Neural cell (in vitro differentiated cells): ENCODE data around the gene ANKS1B. TPM values are rescaled to one million over a fixed set of nuclear protein-coding genes. Genes with fewer than 3 reads are reported as not detected.

Experiments
- H2AFZ ChIP-seq: fragments of 200-600, 300-800 bp; sonication (generic), shearing (Covaris generic); 2 replicates; pipeline ENCODE4 v1.6.0; 2014; ENCODE audit warnings: low read depth, mild to moderate bottlenecking, antibody characterized with exemption, low read length, moderate library complexity
- H3F3A ChIP-seq: fragments of 200-600 bp; shearing (Covaris generic); 2 replicates; pipeline ENCODE4 v1.6.1; 2016; ENCODE audit warnings: mild to moderate bottlenecking, moderate library complexity, mixed read lengths, antibody characterized with exemption, low read length; ENCODE audit not compliant: insufficient read depth, poor library complexity, severe bottlenecking
- H3K27ac ChIP-seq: fragments of 200-600, 300-800 bp; sonication (generic), shearing (Covaris generic); 2 replicates; pipeline ENCODE4 v1.5.1; 2014; ENCODE audit warnings: mild to moderate bottlenecking, low read length, moderate library complexity
- H3K27me3 ChIP-seq: fragments of 300-800, 200-600 bp; sonication (generic), shearing (Covaris generic); 2 replicates; pipeline ENCODE4 v1.6.0; 2014; ENCODE audit warnings: mild to moderate bottlenecking, low read depth, low read length, moderate library complexity; ENCODE audit not compliant: insufficient read depth
- H3K36me3 ChIP-seq: fragments of 300-800, 200-600 bp; sonication (generic), shearing (Covaris generic); 2 replicates; pipeline ENCODE4 v1.5.1; 2014; ENCODE audit warnings: mild to moderate bottlenecking, antibody characterized with exemption, low read length, moderate library complexity; ENCODE audit not compliant: insufficient read depth
- H3K4me2 ChIP-seq: fragments of 300-800, 200-600 bp; sonication (generic), shearing (Covaris generic); 2 replicates; pipeline ENCODE4 v1.6.0; 2014; ENCODE audit warnings: mild to moderate bottlenecking, low read length
- H3K4me3 ChIP-seq: fragments of 300-800, 200-600 bp; sonication (generic), shearing (Covaris generic); 2 replicates; pipeline ENCODE4 v1.5.1; 2014; ENCODE audit warnings: mild to moderate bottlenecking, low read length, moderate library complexity
- H3K79me2 ChIP-seq: fragments of 200-600 bp; shearing (Covaris generic); replicated peaks from 2 replicates; pipeline ENCODE4 v1.6.0; 2014; ENCODE audit warnings: mild to moderate bottlenecking, low read length, moderate library complexity; ENCODE audit not compliant: insufficient read depth
- H3K9ac ChIP-seq: fragments of 300-800, 200-600 bp; sonication (generic), shearing (Covaris generic); 2 replicates; pipeline ENCODE4 v1.6.1; 2016; ENCODE audit warnings: mild to moderate bottlenecking, low read length, mixed read lengths
- H3K9me2 ChIP-seq: fragments of 200-600 bp; shearing (Covaris generic); 2 replicates; pipeline ENCODE4 v1.6.1; 2016; ENCODE audit warnings: mild to moderate bottlenecking, low read length, mixed read lengths; ENCODE audit not compliant: insufficient read depth
- H3K9me3 ChIP-seq: fragments of 200-600, 300-800 bp; sonication (generic), shearing (Covaris generic); 2 replicates; pipeline ENCODE4 v1.6.1; 2016; ENCODE audit warnings: mild to moderate bottlenecking, mixed run types, low read length, moderate library complexity, mixed read lengths
- H4K20me1 ChIP-seq: fragments of 200-600 bp; shearing (Covaris generic); 2 replicates; pipeline ENCODE4 v1.6.1; 2016; ENCODE audit warnings: mild to moderate bottlenecking, mixed run types; ENCODE audit not compliant: insufficient read depth
- CTCF ChIP-seq: fragments of 450-650 bp; IDR thresholded peaks from 2 replicates; pipeline ENCODE4 v1.5.1; 2014; ENCODE audit warnings: antibody characterized with exemption, mild to moderate bottlenecking, moderate library complexity; ENCODE audit not compliant: poor library complexity, severe bottlenecking
- EP300 ChIP-seq: fragments of 450-650 bp; conservative IDR thresholded peaks from 2 replicates; pipeline ENCODE4 v1.6.1; 2014; ENCODE audit warnings: antibody characterized with exemption, mild to moderate bottlenecking, moderate library complexity; ENCODE audit not compliant: poor library complexity, severe bottlenecking
- EZH2 ChIP-seq: fragments of 200-600, 300-800 bp; shearing (Covaris generic), sonication (generic); IDR thresholded peaks from 2 replicates; pipeline ENCODE4 v1.6.1; 2014; ENCODE audit warnings: antibody characterized with exemption, low read length, borderline replicate concordance, mild to moderate bottlenecking; ENCODE audit not compliant: insufficient read depth, poor library complexity, severe bottlenecking
- MXI1 ChIP-seq: fragments of 450-650 bp; conservative IDR thresholded peaks from 2 replicates; pipeline ENCODE4 v1.6.1; 2014; ENCODE audit warnings: antibody characterized with exemption, mild to moderate bottlenecking; ENCODE audit not compliant: poor library complexity, severe bottlenecking
- POLR2AphosphoS5 ChIP-seq: IDR thresholded peaks from 2 replicates; pipeline ENCODE4 v1.6.1; 2012
- RAD21 ChIP-seq: fragments of 450-650 bp; conservative IDR thresholded peaks from 2 replicates; pipeline ENCODE4 v1.6.1; 2014; ENCODE audit warnings: antibody characterized with exemption, mild to moderate bottlenecking, moderate library complexity
- SMC3 ChIP-seq: fragments of 450-650 bp; conservative IDR thresholded peaks from 2 replicates; pipeline ENCODE4 v1.6.1; 2014; ENCODE audit warnings: antibody characterized with exemption, mild to moderate bottlenecking, moderate library complexity; ENCODE audit not compliant: poor library complexity
- TAF1 ChIP-seq: IDR thresholded peaks from 2 replicates; pipeline ENCODE4 v1.6.1; 2012; ENCODE audit warnings: low read depth
- polyA plus RNA-seq: library from polyadenylated mRNA; depleted of rRNA; stranded (reverse); fragments of >200 nt; gene quantifications from 2 replicates; pipeline ENCODE4 v1.2.3, GENCODE V29; 2014
- TF ChIP-seq, protein P1 (sequence below): IDR thresholded peaks from 2 replicates; pipeline ENCODE4 v1.6.1; 2012; ENCODE audit warnings: borderline replicate concordance

The ANKS1B gene
- polyA plus RNA-seq, 1 donor from 2014 or later, result 65.6 TPM

DNA sequence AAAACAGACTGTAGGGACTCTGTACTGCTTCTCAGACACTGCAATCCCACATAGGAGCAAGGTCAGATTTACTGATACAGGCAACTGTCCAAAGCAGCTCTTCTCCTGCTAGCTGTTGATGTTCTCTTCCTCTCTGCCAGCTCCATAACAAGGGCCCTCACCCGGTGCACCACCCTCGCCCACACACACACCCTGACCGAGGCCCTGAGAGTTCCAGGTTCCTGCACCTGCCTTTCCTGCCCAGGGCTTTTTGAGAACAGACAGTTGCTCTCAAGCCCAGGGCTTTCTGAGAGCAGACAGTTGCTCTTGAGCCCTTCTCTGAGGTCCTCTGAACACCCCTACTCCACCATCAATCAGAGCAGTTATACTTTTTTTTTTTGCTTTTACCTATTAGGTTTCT is 571.0 kb downstream of the ANKS1B start:
- H3F3A ChIP-seq, result no peaks in the 10 kb centered on the region
- no peaks in the 10 kb centered on the region for H3K9me3 ChIP-seq
- no peak overlapping the region for H2AFZ ChIP-seq
- no peaks in the 10 kb centered on the region for H3K36me3 ChIP-seq
- no peaks in the 10 kb centered on the region for H3K79me2 ChIP-seq
- no peaks in the 10 kb centered on the region for H3K27me3 ChIP-seq
- H3K27ac ChIP-seq, result no peak overlapping the region
- no peaks in the 10 kb centered on the region for H4K20me1 ChIP-seq
- no peak overlapping the region for H3K4me2 ChIP-seq
- no peak for TF ChIP-seq RAD21
- TF ChIP-seq POLR2AphosphoS5, result no peak
- no peak for TF ChIP-seq MXI1
- TF ChIP-seq SMC3, result no peak
- TF ChIP-seq, protein P1, sequence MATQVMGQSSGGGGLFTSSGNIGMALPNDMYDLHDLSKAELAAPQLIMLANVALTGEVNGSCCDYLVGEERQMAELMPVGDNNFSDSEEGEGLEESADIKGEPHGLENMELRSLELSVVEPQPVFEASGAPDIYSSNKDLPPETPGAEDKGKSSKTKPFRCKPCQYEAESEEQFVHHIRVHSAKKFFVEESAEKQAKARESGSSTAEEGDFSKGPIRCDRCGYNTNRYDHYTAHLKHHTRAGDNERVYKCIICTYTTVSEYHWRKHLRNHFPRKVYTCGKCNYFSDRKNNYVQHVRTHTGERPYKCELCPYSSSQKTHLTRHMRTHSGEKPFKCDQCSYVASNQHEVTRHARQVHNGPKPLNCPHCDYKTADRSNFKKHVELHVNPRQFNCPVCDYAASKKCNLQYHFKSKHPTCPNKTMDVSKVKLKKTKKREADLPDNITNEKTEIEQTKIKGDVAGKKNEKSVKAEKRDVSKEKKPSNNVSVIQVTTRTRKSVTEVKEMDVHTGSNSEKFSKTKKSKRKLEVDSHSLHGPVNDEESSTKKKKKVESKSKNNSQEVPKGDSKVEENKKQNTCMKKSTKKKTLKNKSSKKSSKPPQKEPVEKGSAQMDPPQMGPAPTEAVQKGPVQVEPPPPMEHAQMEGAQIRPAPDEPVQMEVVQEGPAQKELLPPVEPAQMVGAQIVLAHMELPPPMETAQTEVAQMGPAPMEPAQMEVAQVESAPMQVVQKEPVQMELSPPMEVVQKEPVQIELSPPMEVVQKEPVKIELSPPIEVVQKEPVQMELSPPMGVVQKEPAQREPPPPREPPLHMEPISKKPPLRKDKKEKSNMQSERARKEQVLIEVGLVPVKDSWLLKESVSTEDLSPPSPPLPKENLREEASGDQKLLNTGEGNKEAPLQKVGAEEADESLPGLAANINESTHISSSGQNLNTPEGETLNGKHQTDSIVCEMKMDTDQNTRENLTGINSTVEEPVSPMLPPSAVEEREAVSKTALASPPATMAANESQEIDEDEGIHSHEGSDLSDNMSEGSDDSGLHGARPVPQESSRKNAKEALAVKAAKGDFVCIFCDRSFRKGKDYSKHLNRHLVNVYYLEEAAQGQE, result no peak
- no peak for TF ChIP-seq EZH2
- no peak for TF ChIP-seq TAF1
- no peak for TF ChIP-seq CTCF
- no peak for TF ChIP-seq EP300
- H3K4me3 ChIP-seq, result no peak overlapping the region
- no peak overlapping the region for H3K9ac ChIP-seq
- H3K9me2 ChIP-seq, result no peaks in the 10 kb centered on the region

- H3K4me2 ChIP-seq, result no peak overlapping the region
- TF ChIP-seq MXI1 (no peak), TAF1 (no peak), SMC3 (no peak), POLR2AphosphoS5 (no peak)
- H3K27ac ChIP-seq, result no peak overlapping the region
- no peak overlapping the region for H3K9ac ChIP-seq
- no peak overlapping the region for H3K4me3 ChIP-seq
- no peaks in the 10 kb centered on the region for H3K27me3 ChIP-seq
- no peaks in the 10 kb centered on the region for H3K9me2 ChIP-seq
- no peaks in the 10 kb centered on the region for H3F3A ChIP-seq
- H3K79me2 ChIP-seq, result no peaks in the 10 kb centered on the region
- no peaks in the 10 kb centered on the region for H3K36me3 ChIP-seq
- no peaks in the 10 kb centered on the region for H4K20me1 ChIP-seq
- no peak overlapping the region for H2AFZ ChIP-seq
- H3K9me3 ChIP-seq, result no peaks in the 10 kb centered on the region
Observed at GRCh38 chr12:99393763-99394162, 591.0 kb downstream of the ANKS1B start.
